ENCODE results near the gene CCDC157.

- TF ChIP-seq CTCF (IDR thresholded peaks at IDR 0.05; ENCODE audit: low read length) (no peak), EZH2 (IDR thresholded peaks at IDR 0.05; ENCODE audit: borderline replicate concordance, low read length) (no peak)
Observed at GRCh38 chr22:30413001-30413400, 56.2 kb downstream of the CCDC157 start.
